NCI-H526 (cell line): ENCODE measurements around the gene CCAR1.
"Not testable (repeated sequence)": the region's sequence is repeated elsewhere in the genome, so short reads cannot be mapped to it uniquely, and the experiment has no call there.

ENCODE experiments used
- DNase-seq, 2 experiments: peaks; one replicate each; lab custom pipeline; 2025; lab: John Stamatoyannopoulos, UW

CCAR1 gene

GRCh38 chr10:68828833-68829232 lies 107.8 kb downstream of the CCAR1 start:
- DNase-seq, result peak in 1 of 2 experiments; percentile 1

DNA sequence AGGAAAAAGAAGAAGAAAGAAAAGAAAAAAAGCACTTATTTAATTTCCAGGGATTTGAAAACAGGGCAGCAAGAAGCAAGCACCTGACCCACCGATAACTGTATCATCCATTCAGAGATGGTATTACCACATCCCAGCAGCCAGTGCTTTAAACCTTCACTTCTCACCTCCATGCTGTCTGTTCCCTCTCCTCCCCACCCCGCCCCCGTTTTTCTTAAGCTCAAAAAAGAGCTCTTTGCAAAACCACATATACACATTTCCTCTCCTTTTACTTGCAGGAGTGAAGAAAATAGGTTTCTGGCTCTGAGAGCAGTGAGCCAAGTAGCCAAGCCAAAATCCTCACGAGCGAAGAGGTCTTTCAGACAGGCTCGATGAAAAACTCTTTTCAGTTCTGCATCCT lies 108.5 kb downstream of the CCAR1 start:
- no peak for DNase-seq

- no peak for DNase-seq
Observed at GRCh38 chr10:68829952-68830351, 108.9 kb downstream of the CCAR1 start.

- no peak for DNase-seq
Observed at GRCh38 chr10:68831961-68832455, 111.0 kb downstream of the CCAR1 start.

DNA sequence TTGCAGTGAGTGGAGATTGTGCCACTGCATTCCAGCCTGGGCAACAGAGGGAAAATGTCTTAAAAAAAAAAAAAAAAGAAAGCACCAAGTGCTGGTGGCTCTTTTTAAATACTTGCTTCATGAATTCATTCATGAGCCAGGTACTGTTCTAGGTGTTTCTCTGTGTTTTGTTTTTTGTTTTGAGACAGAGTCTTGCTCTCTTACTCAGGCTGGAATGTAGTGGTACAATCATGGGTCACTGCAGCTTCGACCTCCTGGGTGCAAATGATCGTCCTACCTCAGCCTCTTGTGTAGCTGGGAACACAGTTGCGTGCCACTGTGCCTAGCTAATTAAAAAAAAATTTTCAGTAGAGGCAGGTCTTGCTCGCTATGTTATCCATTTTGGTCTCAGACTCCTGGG lies 111.6 kb downstream of the CCAR1 start:
- DNase-seq, result no peak

- no peak for DNase-seq
Observed at GRCh38 chr10:68837626-68838322, 116.7 kb downstream of the CCAR1 start.

GRCh38 chr10:68840650-68841049 lies 119.6 kb downstream of the CCAR1 start:
- not testable (repeated sequence) for DNase-seq
